GM18951 (cell line): ENCODE measurements around the gene DENR.
"Not testable (repeated sequence)": the region's sequence is repeated elsewhere in the genome, so short reads cannot be mapped to it uniquely, and the experiment has no call there.

Experiments
- POLR2A ChIP-seq: IDR thresholded peaks from 4 replicates; pipeline ENCODE4 v1.6.1; 2011; ENCODE audit warnings: mild to moderate bottlenecking; ENCODE audit not compliant: insufficient read length, insufficient read depth; ENCODE audit errors: extremely low read depth
- in situ Hi-C: fragments of 300-500 bp; cut with MboI; formaldehyde crosslinking; loops from one replicate; pipeline ENCODE4 v1.12.0; 2022; ENCODE audit warnings: low sequenced_read_pairs, mixed read lengths, inconsistent platforms; ENCODE audit not compliant: unreplicated experiment

DENR gene

DNA sequence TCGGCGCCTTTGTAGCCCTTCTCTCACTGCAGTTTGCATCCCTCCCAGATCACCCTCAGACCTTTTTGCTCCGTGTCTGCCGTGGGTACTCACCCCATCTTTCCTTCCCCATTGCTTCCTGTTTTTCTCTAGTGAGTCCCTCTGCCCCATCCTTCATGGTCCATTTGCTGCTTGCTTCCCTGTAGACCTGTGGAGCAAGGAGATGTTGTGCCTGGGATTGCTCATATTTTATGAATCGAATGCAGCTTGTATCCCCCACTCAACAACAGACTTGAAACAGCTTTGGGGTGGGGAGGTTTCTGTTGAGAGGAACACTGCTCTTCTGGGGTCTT, 661 bp downstream of the DENR start:
- TF ChIP-seq POLR2A = no peak
- in situ Hi-C loops = no loop called here

DNA sequence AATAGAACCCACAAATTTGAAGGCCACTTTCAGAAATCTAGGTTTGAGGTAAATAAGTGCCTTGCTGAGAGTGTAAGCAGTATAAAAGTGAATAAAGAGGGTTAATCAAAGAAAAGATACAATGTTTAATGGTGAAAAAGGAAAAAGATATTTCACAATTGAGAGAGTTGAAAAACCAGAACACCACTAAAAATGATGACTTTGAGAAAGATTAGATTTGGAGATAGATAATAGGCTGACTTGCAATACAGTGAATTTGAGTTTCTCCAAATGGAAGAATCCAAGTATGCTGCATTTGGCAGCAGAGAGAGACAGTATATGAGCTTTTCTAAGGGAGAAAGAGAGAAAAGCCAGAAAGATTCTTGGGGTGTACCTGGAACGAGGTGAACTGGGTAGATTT, 2.2 kb downstream of the DENR start:
- TF ChIP-seq POLR2A = no peak
- in situ Hi-C loops = no loop called here

DNA sequence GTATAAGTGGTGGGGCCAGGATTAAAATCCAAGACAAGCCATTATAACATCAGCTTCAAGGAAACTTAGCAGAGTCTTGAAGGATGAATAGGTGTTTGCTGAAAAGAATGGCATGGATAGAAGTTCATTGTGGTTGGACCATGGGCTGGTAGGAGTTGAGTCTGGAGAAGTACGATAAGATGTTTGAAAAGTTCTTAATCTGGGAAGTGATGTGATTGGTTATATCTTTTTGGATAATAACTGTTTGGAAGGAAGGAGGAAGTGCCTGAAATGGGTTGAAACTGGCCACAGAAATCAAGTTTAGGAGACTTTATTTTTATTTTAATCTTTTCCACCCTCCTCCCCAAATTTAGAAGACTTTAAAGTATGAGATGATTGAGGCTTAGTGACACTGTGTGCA, 4.9 kb downstream of the DENR start:
- no peak for TF ChIP-seq POLR2A
- in situ Hi-C loops = no loop called here

DNA sequence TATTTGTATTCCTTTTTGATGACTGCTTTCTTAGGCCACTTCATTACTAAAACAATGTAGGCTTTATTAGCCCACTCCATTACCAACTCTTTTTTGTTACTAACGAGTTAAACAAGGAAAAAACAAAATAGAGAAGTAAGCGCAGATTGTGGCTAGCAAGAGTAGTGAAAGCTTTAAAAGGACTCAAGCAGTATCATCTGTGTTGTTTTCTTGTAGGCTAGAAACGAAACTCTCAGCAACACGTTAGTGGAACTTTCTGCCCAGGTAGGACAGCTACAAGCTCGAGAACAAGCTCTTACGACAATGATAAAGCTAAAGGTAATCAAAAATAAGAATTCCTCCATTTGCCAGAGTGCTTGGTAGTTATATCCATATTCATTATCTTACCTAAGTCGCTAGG, 32.9 kb downstream of the DENR start:
- TF ChIP-seq POLR2A = no peak
- in situ Hi-C loops = no loop called here

DNA sequence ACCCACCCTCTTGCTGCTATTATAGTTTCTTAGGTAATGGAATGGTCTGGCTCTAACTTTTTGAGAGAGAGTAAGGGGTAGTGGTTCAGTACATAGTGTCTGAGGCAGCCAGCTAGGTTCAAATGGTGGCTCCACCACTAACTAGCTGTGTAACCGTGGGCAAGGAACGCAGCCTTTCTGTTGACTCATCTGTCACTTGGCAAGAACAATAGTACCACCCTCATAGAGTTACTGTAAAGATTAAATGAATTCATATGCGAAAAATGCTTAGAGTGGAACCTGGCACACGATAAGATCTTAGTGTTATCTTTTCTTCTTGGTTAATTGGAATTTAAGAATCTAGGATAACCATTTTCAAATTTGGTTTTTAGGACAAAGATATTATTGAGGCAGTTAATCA, 35.8 kb downstream of the DENR start:
- no peak for TF ChIP-seq POLR2A
- in situ Hi-C loops = no loop called here

DNA sequence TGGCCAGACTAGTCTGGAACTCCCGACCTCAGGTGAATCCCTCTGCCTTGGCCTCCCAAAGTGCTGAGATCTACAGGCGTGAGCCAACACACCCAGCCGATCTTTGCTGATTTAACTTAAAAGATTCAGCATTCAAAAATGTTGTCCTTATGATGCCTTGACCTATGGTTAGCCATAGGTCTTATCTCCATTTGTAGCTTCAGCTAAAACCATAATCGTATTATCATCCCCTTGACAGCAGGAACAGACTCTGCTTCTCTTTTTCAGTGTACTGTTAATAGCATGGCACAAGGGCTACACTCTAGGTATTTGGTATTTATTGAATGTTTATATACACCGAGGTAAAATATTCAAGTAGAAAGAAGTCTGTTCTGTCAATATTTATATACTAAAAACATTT, 37.0 kb downstream of the DENR start:
- in situ Hi-C loops = no loop called here
- no peak for TF ChIP-seq POLR2A

DNA sequence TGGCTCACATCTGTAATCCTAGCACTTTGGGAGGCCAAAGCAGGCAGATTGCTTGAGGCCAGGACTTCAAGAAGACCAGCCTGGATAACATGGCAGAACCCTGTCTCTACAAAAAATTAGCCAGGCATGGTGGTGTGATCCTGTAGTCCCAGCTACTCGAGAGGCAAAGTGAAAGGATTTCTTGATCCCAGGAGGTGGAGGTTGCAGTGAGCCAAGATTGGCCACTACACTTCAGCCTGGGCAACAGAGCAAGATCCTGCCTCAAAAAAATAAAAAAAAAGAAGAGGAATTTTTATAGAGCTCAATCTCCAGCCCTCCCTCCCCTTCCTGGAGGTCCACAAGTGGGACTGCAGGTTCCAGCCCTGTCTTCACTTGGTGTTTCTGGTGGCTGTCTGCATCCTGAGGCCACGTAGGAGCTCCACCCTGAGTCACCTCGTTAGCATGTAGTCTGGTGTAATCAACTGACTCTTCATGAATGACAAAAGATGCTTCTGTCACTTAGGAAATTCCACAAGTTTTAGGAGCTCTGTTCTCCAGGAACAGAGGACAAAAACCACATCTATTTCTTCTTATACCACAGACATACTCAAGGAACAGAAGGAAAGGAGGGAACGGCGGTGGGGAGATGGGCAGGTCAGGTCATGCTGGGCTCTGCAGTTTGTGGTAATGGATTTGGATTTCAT, 37.9 kb downstream of the DENR start:
- no peak for TF ChIP-seq POLR2A
- in situ Hi-C loops = no loop called here

DNA sequence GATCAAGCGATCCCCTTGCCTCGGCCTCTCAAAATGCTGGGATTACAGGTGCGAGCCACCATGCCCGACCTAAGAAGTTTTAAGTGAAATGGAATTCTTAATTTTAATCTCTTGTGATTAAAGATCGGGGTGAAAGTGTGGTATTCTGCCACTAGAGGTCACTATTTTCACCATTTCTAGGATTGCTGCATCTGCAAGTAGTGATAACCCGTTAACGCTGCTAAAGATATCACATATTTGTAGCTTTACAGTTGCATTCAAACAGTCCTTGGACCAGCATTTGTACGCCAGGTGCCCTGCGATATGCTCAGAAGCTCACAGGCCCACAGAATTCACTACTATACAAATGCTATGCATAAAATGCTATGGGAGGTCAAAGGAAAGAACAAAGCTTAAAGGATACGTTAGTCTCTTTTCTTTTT, 41.1 kb downstream of the DENR start:
- in situ Hi-C loops = no loop called here
- TF ChIP-seq POLR2A = no peak

DNA sequence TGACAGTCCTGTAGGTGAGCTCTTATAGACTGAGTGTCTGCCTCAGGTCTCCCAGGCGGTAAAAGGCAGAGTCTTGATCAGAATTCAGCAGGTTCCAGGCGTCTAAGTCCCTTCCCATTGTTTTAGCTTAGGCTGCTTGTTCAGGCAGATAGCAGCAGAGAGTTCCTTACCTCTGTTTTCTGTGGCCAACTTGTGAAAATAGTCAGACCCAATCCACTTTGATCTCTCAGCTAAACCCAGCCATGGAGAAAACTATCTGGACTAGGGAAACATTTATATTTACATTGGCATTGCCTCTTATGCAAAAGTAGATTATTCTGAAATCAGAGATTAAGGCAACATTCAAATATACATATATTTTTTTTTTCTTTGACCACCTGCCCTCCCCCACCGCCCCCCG, 43.2 kb downstream of the DENR start:
- no peak for TF ChIP-seq POLR2A
- in situ Hi-C loops = no loop called here

DNA sequence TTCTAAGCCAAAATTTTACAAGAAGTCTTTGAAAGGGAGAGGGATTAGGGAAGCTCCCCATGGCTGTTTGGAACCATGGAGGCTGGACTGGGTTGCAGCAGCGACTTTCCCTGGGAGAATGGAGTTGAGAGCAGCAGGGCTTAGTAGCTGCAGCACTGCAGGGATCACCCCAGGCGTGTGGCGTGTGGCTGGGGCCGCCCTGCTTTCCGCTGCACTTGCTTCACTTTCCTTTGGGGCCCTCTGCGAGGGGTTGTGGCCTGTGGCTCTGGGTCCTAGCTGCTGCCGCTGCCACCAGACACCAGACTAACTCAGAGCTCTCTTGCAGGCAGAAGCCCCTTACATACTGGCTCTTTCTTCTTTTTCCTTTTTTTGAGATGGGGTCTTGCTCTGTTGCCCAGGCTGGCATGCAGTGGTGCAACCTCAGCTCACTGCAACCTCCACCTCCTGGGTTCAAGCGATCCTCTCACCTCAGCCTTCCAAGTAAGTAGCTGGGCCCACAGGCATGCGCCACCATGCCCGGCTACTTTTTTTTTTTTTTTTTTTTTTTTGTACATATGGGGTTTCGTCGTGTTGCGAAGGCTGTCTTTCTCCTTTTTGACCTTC, 47.1 kb downstream of the DENR start:
- in situ Hi-C loops = no loop called here
- TF ChIP-seq POLR2A = no peak

DNA sequence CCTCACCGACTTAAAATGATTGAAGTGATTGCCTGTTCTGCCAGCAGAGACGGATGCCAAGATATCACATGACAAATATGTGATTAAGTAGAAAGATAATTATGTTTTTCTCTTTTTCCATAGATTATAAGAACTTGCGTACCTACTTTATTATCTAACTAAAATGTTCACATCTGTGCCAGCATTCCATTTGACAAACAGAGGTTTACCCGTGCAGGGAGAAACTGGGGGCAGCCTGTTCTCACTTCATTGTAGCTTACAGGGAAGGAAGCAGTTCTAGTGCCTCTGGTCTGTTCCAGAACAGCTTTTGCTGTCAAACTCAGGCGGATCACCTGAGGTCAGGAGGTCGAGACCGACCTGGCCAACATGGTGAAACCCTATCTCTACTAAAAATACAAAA, 51.3 kb downstream of the DENR start:
- in situ Hi-C loops = no loop called here
- TF ChIP-seq POLR2A = no peak

DNA sequence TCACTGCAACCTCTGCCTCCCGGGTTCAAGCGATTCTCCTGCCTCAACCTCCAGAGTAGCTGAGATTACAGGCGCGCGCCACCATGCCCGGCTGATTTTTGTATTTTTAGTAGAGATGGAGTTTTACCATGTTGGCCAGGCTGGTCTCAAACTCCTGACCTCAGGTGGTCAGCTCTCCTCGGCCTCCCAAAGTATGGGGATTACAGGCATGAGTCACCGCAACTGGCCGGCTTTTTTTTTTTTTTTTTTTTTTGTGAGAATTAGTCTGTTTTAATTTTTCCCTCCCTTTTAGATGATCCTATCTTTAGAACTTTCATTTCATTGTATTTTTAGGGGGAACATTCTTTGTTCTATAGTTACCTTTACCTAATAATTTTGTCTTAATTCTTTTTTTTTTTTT, 52.3 kb downstream of the DENR start:
- in situ Hi-C loops = not testable (repeated sequence)

DNA sequence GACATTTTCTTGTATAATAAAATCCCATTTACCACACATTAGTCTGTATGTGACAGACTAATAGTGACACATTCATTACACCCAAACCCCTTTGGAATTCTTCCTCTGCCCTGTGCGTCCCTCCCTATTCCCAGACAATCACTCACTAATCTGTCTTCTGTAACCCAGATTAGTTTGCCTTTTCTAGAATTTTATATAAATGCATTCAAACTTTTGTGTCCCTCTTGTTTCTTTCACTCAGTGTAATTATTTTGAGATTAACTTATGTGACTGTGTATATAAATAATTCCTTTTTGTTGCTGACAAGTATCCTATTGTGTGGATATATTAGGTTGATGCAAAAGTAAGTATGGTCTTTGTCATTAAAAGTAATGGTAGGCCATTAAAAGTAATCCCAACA, 55.0 kb downstream of the DENR start:
- in situ Hi-C loops = no loop called here
- TF ChIP-seq POLR2A = no peak

DNA sequence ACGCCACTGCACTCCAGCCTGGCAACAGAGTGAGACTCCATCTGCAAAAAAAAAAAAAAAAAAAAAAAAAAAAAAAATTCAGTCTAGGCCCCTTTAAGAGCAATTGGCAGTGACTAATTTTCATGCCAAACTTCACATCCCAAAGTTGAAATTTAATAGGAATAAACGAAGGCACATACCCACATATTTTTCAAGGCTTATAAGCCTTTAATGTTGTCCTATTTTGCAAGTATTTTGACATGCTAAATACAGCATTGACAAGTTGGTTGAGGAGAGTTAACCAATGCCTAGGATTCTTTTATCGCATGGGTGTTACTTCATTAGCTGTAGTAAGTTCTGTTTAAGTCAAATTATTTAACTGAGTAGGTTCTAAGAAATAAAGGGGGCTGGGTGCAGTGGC, 59.2 kb downstream of the DENR start:
- TF ChIP-seq POLR2A = no peak
- in situ Hi-C loops = no loop called here

DNA sequence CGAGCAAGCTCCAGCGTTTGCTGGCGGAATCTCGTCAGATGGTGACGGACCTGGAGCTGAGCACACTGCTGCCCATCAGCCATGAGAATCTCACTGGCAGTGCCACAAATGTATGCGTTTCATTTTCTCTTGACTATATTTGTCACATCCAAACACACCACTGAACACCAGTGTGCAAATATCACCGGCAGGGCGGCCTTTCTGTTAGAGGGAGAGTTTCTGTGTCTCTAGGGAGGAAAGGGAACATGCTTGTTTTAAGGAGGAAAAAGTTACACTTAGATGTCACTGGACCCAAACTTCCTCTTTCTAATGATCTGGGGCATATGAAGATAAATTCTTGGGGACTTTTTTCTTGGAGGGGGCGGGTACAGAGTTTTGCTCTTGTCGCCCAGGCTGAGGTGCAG, 60.7 kb downstream of the DENR start:
- in situ Hi-C loops = no loop called here
- TF ChIP-seq POLR2A = no peak
